Breast epithelium (tissue), 3 donors: ENCODE measurements around the gene XRRA1.

Source experiments
- CTCF ChIP-seq, 3 donors: fragments of 450-650 bp; IDR thresholded peaks; one replicate each; pipeline ENCODE4 v1.5.1; 2016 to 2017; ENCODE audit warnings: antibody characterized with exemption in 3 of 3, mild to moderate bottlenecking in 3 of 3, moderate library complexity in 3 of 3
- POLR2AphosphoS5 ChIP-seq, 3 donors: sonication (generic); formaldehyde crosslinking; IDR thresholded peaks; one replicate each; pipeline ENCODE4 v1.6.1; 2017; ENCODE audit warnings: antibody characterized with exemption in 3 of 3

GRCh38 chr11:74860743-74861142 is 88.1 kb downstream of the XRRA1 start:
- no peak for TF ChIP-seq CTCF (IDR thresholded peaks at IDR 0.05)
- TF ChIP-seq POLR2AphosphoS5 (IDR thresholded peaks at IDR 0.05) = no peak
